Measurements from ENCODE around the gene PTPRB.
"Not testable (repeated sequence)": the region's sequence is repeated elsewhere in the genome, so short reads cannot be mapped to it uniquely, and the experiment has no call there.

PTPRB gene

GRCh38 chr12:70534466-70534865 is 102.8 kb downstream of the PTPRB start:
- DNase-seq (ENCODE audit: insufficient read length, low spot score), result no peak
- TF ChIP-seq TAF1 (IDR thresholded peaks at IDR 0.05; ENCODE audit: low read depth, low read length) (no peak), PAX5 (IDR thresholded peaks at IDR 0.05; ENCODE audit: insufficient read depth, low read length, severe bottlenecking) (no peak), POLR2A (IDR thresholded peaks at IDR 0.05; ENCODE audit: low read depth, low read length) (no peak), SPI1 (IDR thresholded peaks at IDR 0.05; ENCODE audit: low read depth, low read length) (no peak), POU2F2 (IDR thresholded peaks at IDR 0.05; ENCODE audit: low read depth, low read length) (no peak), POLR2AphosphoS5 (IDR thresholded peaks at IDR 0.05; ENCODE audit: low read depth, low read length) (no peak)
- no peak for FAIRE-seq

- FAIRE-seq, result no peak
- DNase-seq (ENCODE audit: insufficient read length, low spot score), result no peak
- no peak for TF ChIP-seq TAF1 (IDR thresholded peaks at IDR 0.05; ENCODE audit: low read depth, low read length)
- TF ChIP-seq SPI1 (IDR thresholded peaks at IDR 0.05; ENCODE audit: low read depth, low read length), result no peak
- no peak for TF ChIP-seq POLR2AphosphoS5 (IDR thresholded peaks at IDR 0.05; ENCODE audit: low read depth, low read length)
- TF ChIP-seq POU2F2 (IDR thresholded peaks at IDR 0.05; ENCODE audit: low read depth, low read length), result no peak
- no peak for TF ChIP-seq POLR2A (IDR thresholded peaks at IDR 0.05; ENCODE audit: low read depth, low read length)
- no peak for TF ChIP-seq PAX5 (IDR thresholded peaks at IDR 0.05; ENCODE audit: insufficient read depth, low read length, severe bottlenecking)
Measured at GRCh38 chr12:70529647-70530046, 107.6 kb downstream of the PTPRB start.

GRCh38 chr12:70520847-70521246 is 116.4 kb downstream of the PTPRB start:
- DNase-seq (ENCODE audit: insufficient read length, low spot score), result no peak
- TF ChIP-seq POLR2A (IDR thresholded peaks at IDR 0.05; ENCODE audit: low read depth, low read length) (no peak), PAX5 (IDR thresholded peaks at IDR 0.05; ENCODE audit: insufficient read depth, low read length, severe bottlenecking) (no peak), TAF1 (IDR thresholded peaks at IDR 0.05; ENCODE audit: low read depth, low read length) (no peak)
- FAIRE-seq, result no peak

GRCh38 chr12:70513426-70513825 is 123.8 kb downstream of the PTPRB start:
- TF ChIP-seq POLR2AphosphoS5 (IDR thresholded peaks at IDR 0.05; ENCODE audit: low read depth, low read length) (no peak), SPI1 (IDR thresholded peaks at IDR 0.05; ENCODE audit: low read depth, low read length) (no peak), TAF1 (IDR thresholded peaks at IDR 0.05; ENCODE audit: low read depth, low read length) (no peak), PAX5 (IDR thresholded peaks at IDR 0.05; ENCODE audit: insufficient read depth, low read length, severe bottlenecking) (no peak), POU2F2 (IDR thresholded peaks at IDR 0.05; ENCODE audit: low read depth, low read length) (no peak), POLR2A (IDR thresholded peaks at IDR 0.05; ENCODE audit: low read depth, low read length) (no peak)
- DNase-seq (ENCODE audit: insufficient read length, low spot score) (no peak), FAIRE-seq (no peak)

- no peak for FAIRE-seq
- DNase-seq (ENCODE audit: insufficient read length, low spot score), result no peak
- TF ChIP-seq SPI1 (IDR thresholded peaks at IDR 0.05; ENCODE audit: low read depth, low read length) (no peak), POLR2A (IDR thresholded peaks at IDR 0.05; ENCODE audit: low read depth, low read length) (no peak), PAX5 (IDR thresholded peaks at IDR 0.05; ENCODE audit: insufficient read depth, low read length, severe bottlenecking) (no peak), POLR2AphosphoS5 (IDR thresholded peaks at IDR 0.05; ENCODE audit: low read depth, low read length) (no peak), TAF1 (IDR thresholded peaks at IDR 0.05; ENCODE audit: low read depth, low read length) (no peak), POU2F2 (IDR thresholded peaks at IDR 0.05; ENCODE audit: low read depth, low read length) (no peak)
Measured at GRCh38 chr12:70508178-70508577, 129.1 kb downstream of the PTPRB start.

GRCh38 chr12:70507442-70507841 is 129.8 kb downstream of the PTPRB start:
- FAIRE-seq, result no peak
- TF ChIP-seq TAF1 (IDR thresholded peaks at IDR 0.05; ENCODE audit: low read depth, low read length), result no peak
- TF ChIP-seq POLR2A (IDR thresholded peaks at IDR 0.05; ENCODE audit: low read depth, low read length), result no peak
- no peak for TF ChIP-seq POU2F2 (IDR thresholded peaks at IDR 0.05; ENCODE audit: low read depth, low read length)
- no peak for TF ChIP-seq POLR2AphosphoS5 (IDR thresholded peaks at IDR 0.05; ENCODE audit: low read depth, low read length)
- no peak for TF ChIP-seq SPI1 (IDR thresholded peaks at IDR 0.05; ENCODE audit: low read depth, low read length)
- TF ChIP-seq PAX5 (IDR thresholded peaks at IDR 0.05; ENCODE audit: insufficient read depth, low read length, severe bottlenecking), result no peak

GRCh38 chr12:70497508-70497907 is 139.7 kb downstream of the PTPRB start:
- FAIRE-seq (no peak), DNase-seq (ENCODE audit: insufficient read length, low spot score) (no peak)

More at GRCh38 chr12:70507442-70507841, 129.8 kb downstream of the PTPRB start:
- DNase-seq (ENCODE audit: insufficient read length, low spot score), result no peak

GRCh38 chr12:70492904-70493303 is 144.3 kb downstream of the PTPRB start:
- FAIRE-seq; DNase-seq (ENCODE audit: insufficient read length, low spot score): not testable (repeated sequence)
- TF ChIP-seq SPI1 (IDR thresholded peaks at IDR 0.05; ENCODE audit: low read depth, low read length), result peak; percentile 40; the same call in 1 of the 2 replicates

More at GRCh38 chr12:70497508-70497907, 139.7 kb downstream of the PTPRB start:
- no peak for TF ChIP-seq PAX5 (IDR thresholded peaks at IDR 0.05; ENCODE audit: insufficient read depth, low read length, severe bottlenecking)

GRCh38 chr12:70490928-70491327 is 146.3 kb downstream of the PTPRB start:
- not testable (repeated sequence) for DNase-seq (ENCODE audit: insufficient read length, low spot score); FAIRE-seq

GRCh38 chr12:70487440-70487839 is 149.8 kb downstream of the PTPRB start:
- DNase-seq (ENCODE audit: insufficient read length, low spot score) (no peak), FAIRE-seq (no peak)
- no peak for TF ChIP-seq PAX5 (IDR thresholded peaks at IDR 0.05; ENCODE audit: insufficient read depth, low read length, severe bottlenecking)
- TF ChIP-seq POU2F2 (IDR thresholded peaks at IDR 0.05; ENCODE audit: low read depth, low read length), result no peak
- TF ChIP-seq POLR2AphosphoS5 (IDR thresholded peaks at IDR 0.05; ENCODE audit: low read depth, low read length), result no peak
- no peak for TF ChIP-seq TAF1 (IDR thresholded peaks at IDR 0.05; ENCODE audit: low read depth, low read length)
- TF ChIP-seq POLR2A (IDR thresholded peaks at IDR 0.05; ENCODE audit: low read depth, low read length), result no peak

GRCh38 chr12:70486588-70486987 is 150.6 kb downstream of the PTPRB start:
- DNase-seq (ENCODE audit: insufficient read length, low spot score) (no peak), FAIRE-seq (no peak)
- TF ChIP-seq POLR2AphosphoS5 (IDR thresholded peaks at IDR 0.05; ENCODE audit: low read depth, low read length) (no peak), PAX5 (IDR thresholded peaks at IDR 0.05; ENCODE audit: insufficient read depth, low read length, severe bottlenecking) (no peak)
